OCI-LY7 (cell line): Measurements from ENCODE around the gene FMN1. TPM values are rescaled to one million over a fixed set of nuclear protein-coding genes. Genes with fewer than 3 reads are reported as not detected.

ENCODE experiments used
- BruUV-seq: library from RNA; stranded (reverse); fragments of 400-500 nt; replicated peaks from 2 replicates; lab custom pipeline; 2021; lab: Mats Ljungman, UMichigan
- CTCF ChIA-PET: fragments of 300-600 bp; sonication (Branson Sonifier 250); formaldehyde crosslinking; loops from one replicate; lab custom pipeline; 2022; ENCODE audit warnings: antibody characterized with exemption; ENCODE audit not compliant: unreplicated experiment; lab: Charles Lee
- POLR2A ChIA-PET: fragments of 300-600 bp; sonication (Branson Sonifier 250); formaldehyde crosslinking; loops from one replicate; lab custom pipeline; 2022; ENCODE audit warnings: antibody characterized with exemption; lab: Charles Lee
- DNase-seq: peaks from one replicate; pipeline ENCODE4 v3.0.0-alpha.2; 2015; ENCODE audit warnings: low spot score
- H2AFZ ChIP-seq: fragments of 200-600 bp; sonication (generic), shearing (Covaris generic); 2 replicates; pipeline ENCODE4 v1.6.1; 2014; ENCODE audit warnings: mild to moderate bottlenecking, antibody characterized with exemption, low read length, moderate library complexity
- H3K27ac ChIP-seq: fragments of 200-600 bp; sonication (generic); 2 replicates; pipeline ENCODE4 v1.5.1; 2014; ENCODE audit warnings: mixed run types, low read depth, mild to moderate bottlenecking, moderate library complexity, low read length, inconsistent platforms; ENCODE audit not compliant: poor library complexity, severe bottlenecking
- H3K36me3 ChIP-seq: fragments of 200-600 bp; sonication (generic); 2 replicates; pipeline ENCODE4 v1.6.1; 2014; ENCODE audit warnings: mild to moderate bottlenecking, antibody characterized with exemption, low read length, moderate library complexity, mixed read lengths; ENCODE audit not compliant: insufficient read depth
- H3K4me1 ChIP-seq: fragments of 200-600 bp; sonication (generic); 2 replicates; pipeline ENCODE4 v1.5.1; 2014; ENCODE audit warnings: mild to moderate bottlenecking, low read length; ENCODE audit not compliant: insufficient read depth, poor library complexity, severe bottlenecking
- H3K4me2 ChIP-seq: fragments of 200-600 bp; sonication (generic); 2 replicates; pipeline ENCODE4 v1.6.1; 2014; ENCODE audit warnings: mild to moderate bottlenecking, low read length
- H3K4me3 ChIP-seq: fragments of 200-600 bp; sonication (generic); 2 replicates; pipeline ENCODE4 v1.5.1; 2014; ENCODE audit warnings: mild to moderate bottlenecking, low read depth, low read length; ENCODE audit not compliant: poor library complexity, severe bottlenecking
- H3K79me2 ChIP-seq: fragments of 200-600 bp; sonication (generic); 2 replicates; pipeline ENCODE4 v1.6.1; 2016; ENCODE audit warnings: low read depth, mild to moderate bottlenecking, low read length, moderate library complexity, mixed read lengths; ENCODE audit not compliant: insufficient read depth
- H3K9me2 ChIP-seq: fragments of 200-600 bp; sonication (generic); 2 replicates; pipeline ENCODE4 v1.6.1; 2016; ENCODE audit warnings: mild to moderate bottlenecking, low read length, mixed read lengths; ENCODE audit not compliant: insufficient read depth
- H3K9me3 ChIP-seq: fragments of 200-600 bp; sonication (generic); 2 replicates; pipeline ENCODE4 v1.6.1; 2014; ENCODE audit warnings: mild to moderate bottlenecking, mixed run types, low read length, mixed read lengths
- H4K20me1 ChIP-seq: fragments of 200-600 bp; sonication (generic); 2 replicates; pipeline ENCODE4 v1.6.1; 2014; ENCODE audit warnings: mild to moderate bottlenecking, antibody characterized with exemption, low read length, moderate library complexity, mixed read lengths; ENCODE audit not compliant: insufficient read depth
- CTCF ChIP-seq: fragments of 200-600 bp; sonication (generic); conservative IDR thresholded peaks from 2 replicates; pipeline ENCODE4 v1.5.1; 2014; ENCODE audit warnings: mild to moderate bottlenecking, antibody characterized with exemption, low read length, moderate library complexity, mixed read lengths
- EZH2phosphoT487 ChIP-seq: fragments of 200-600 bp; sonication (generic); IDR thresholded peaks from 2 replicates; pipeline ENCODE4 v1.6.1; 2018; ENCODE audit warnings: low read depth, borderline replicate concordance, mild to moderate bottlenecking, mixed run types, antibody characterized with exemption, low read length, moderate library complexity, mixed read lengths
- intact Hi-C: fragments of 100-400 bp; cut with micrococcal nuclease; formaldehyde crosslinking; loops from one replicate; pipeline ENCODE4 v1.10.0; 2022; ENCODE audit not compliant: unreplicated experiment
- total RNA-seq, 2 experiments: library from RNA; depleted of rRNA in 1 of 2; stranded (reverse); fragments of >200 nt in 1 of 2; shearing (Covaris generic) in 1 of 2; gene quantifications; 2 replicates each; pipeline ENCODE4 v1.2.3, GENCODE V29; 2014 to 2022

FMN1 gene
- total RNA-seq, 2 experiments from 2014 or later: 3.2 to 4.2 TPM

DNA sequence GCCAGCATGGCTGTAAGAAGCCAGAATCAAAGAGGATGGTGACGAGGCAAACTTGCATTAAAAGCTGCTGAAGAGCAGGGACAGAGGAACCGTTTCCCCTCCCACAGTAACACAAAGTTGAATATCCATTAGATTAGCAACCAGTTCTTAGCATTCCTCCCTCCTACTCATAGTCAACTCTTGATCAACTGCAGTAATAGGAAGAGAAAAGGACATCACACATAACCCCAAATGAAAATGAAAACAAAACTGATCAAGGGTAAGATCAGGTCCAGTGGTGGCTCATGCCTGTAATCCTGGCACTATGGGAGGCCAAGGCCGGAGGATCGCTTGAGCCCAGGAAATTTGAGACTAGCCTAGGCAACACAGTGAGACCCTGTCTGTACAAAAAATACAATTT is 311.6 kb downstream of the FMN1 start:
- CTCF ChIA-PET: no interaction called here

DNA sequence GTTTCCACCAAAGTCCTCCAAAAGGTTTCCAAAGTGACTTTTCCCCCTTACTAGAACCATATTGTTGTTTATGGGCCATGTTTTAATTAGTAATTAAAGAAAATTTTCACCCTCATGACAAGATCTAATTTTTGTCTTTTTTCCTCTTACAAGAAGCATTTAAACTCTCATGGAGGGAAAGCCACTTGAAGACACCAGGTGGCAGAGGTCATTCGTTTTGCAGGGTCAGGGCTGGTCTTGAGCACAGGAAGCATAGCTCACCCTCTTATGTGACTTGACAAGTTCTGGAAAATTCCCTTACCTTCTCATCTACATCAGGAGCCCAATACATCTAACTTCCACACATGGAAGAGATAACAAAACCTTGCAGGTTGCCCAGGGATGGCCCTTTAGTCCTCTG is 313.0 kb downstream of the FMN1 start:
- TF ChIP-seq EZH2phosphoT487 (no peak), CTCF (peak; percentile 56)
- CTCF ChIA-PET: no interaction called here
- BruUV-seq: no TSS peak
- Histone ChIP-seq H3K4me3 (no peak overlapping the region), H3K79me2 (no peaks in the 10 kb centered on the region), H3K27ac (no peak overlapping the region), H3K36me3 (no peaks in the 10 kb centered on the region), H4K20me1 (no peaks in the 10 kb centered on the region), H3K9me2 (no peaks in the 10 kb centered on the region), H3K9me3 (no peaks in the 10 kb centered on the region), H3K4me1 (no peaks in the 10 kb centered on the region), H2AFZ (peak overlapping the region; percentile 46; the same call in 1 of the 2 replicates), H3K4me2 (no peak overlapping the region)
- peak; percentile 39 for DNase-seq
- intact Hi-C loops: loop anchor here (5.0 kb wide), 1 partner anchor 76 kb away; no protein-coding TSS in a partner anchor
- POLR2A ChIA-PET: no interaction called here

More for the DNA sequence above, 311.6 kb downstream of the FMN1 start:
- TF ChIP-seq CTCF: no peak
- no peak for TF ChIP-seq EZH2phosphoT487
- H3K9me3 ChIP-seq: no peaks in the 10 kb centered on the region
- no peak overlapping the region for H3K27ac ChIP-seq
- H3K9me2 ChIP-seq: no peaks in the 10 kb centered on the region
- no peaks in the 10 kb centered on the region for H3K36me3 ChIP-seq
- BruUV-seq: no TSS peak
- H2AFZ ChIP-seq: no peak overlapping the region
- H4K20me1 ChIP-seq: no peaks in the 10 kb centered on the region
- intact Hi-C loops: loop anchor here (5.0 kb wide), 1 partner anchor 74 kb away; no protein-coding TSS in a partner anchor
- no peak overlapping the region for H3K4me3 ChIP-seq
- no peaks in the 10 kb centered on the region for H3K4me1 ChIP-seq
- no peak overlapping the region for H3K4me2 ChIP-seq
- no peak for DNase-seq
- no peaks in the 10 kb centered on the region for H3K79me2 ChIP-seq
- POLR2A ChIA-PET: no interaction called here

GRCh38 chr15:32880642-32881041 is 313.9 kb downstream of the FMN1 start:
- no peak for DNase-seq
- Histone ChIP-seq H3K4me3 (no peak overlapping the region), H4K20me1 (no peaks in the 10 kb centered on the region), H3K4me2 (no peak overlapping the region), H3K4me1 (no peaks in the 10 kb centered on the region), H3K27ac (no peak overlapping the region), H3K9me3 (no peaks in the 10 kb centered on the region), H3K36me3 (no peaks in the 10 kb centered on the region), H2AFZ (no peak overlapping the region), H3K9me2 (no peaks in the 10 kb centered on the region), H3K79me2 (no peaks in the 10 kb centered on the region)
- intact Hi-C loops: loop anchor here (5.0 kb wide), 1 partner anchor 77 kb away; no protein-coding TSS in a partner anchor
- TF ChIP-seq EZH2phosphoT487 (no peak), CTCF (no peak)
- BruUV-seq: no TSS peak
- POLR2A ChIA-PET: no interaction called here
- CTCF ChIA-PET: no interaction called here
